Naive thymus-derived CD8-positive, alpha-beta T cell (primary cell): ENCODE results near the gene TUT7. TPM values are rescaled to one million over a fixed set of nuclear protein-coding genes. Genes with fewer than 3 reads are reported as not detected.
"Not testable (repeated sequence)": the region's sequence is repeated elsewhere in the genome, so short reads cannot be mapped to it uniquely, and the experiment has no call there.

Source experiments
- ATAC-seq, 2 donors: fragments of 150-1000 bp; cut with Tn5 transposase in 1 of 2; sonication (Bioruptor Pico), chemical (Tn5 transposase) in 1 of 2; 1 replicate in 1 of 2; 2 replicates in 1 of 2; pipeline ENCODE4 v1.10.0; 2021; ENCODE audit warnings: mild to moderate bottlenecking in 2 of 2, moderate library complexity in 2 of 2
- POLR2A ChIA-PET: fragments of 350-600 bp; sonication (Branson Sonifier 250); formaldehyde crosslinking; loops from one replicate; lab custom pipeline; 2021; ENCODE audit warnings: antibody characterized with exemption; lab: Charles Lee
- DNase-seq, 10 donors: peaks; one replicate each; pipeline versions ENCODE4 v3.0.0 to v3.0.0-alpha.2; 2020 to 2022
- H3K27ac Mint-ChIP-seq, 10 donors: one replicate each; pipeline ENCODE4 v1.8.0; 2020 to 2022; ENCODE audit warnings: mild to moderate bottlenecking in 10 of 10, mixed read lengths in 10 of 10, moderate library complexity in 4 of 10, inconsistent platforms in 1 of 10
- H3K27me3 Mint-ChIP-seq, 5 donors: one replicate each; pipeline ENCODE4 v1.8.0; 2021 to 2022; ENCODE audit warnings: mixed read lengths in 5 of 5
- H3K36me3 Mint-ChIP-seq, 3 donors: one replicate each; pipeline ENCODE4 v1.8.0; 2020 to 2022; ENCODE audit warnings: mixed read lengths in 3 of 3, mild to moderate bottlenecking in 2 of 3, inconsistent platforms in 1 of 3
- H3K4me1 Mint-ChIP-seq, 4 donors: one replicate each; pipeline ENCODE4 v1.8.0; 2021 to 2022; ENCODE audit warnings: mixed read lengths in 4 of 4
- H3K4me3 Mint-ChIP-seq, 10 donors: one replicate each; pipeline ENCODE4 v1.8.0; 2020 to 2022; ENCODE audit warnings: mild to moderate bottlenecking in 10 of 10, mixed read lengths in 10 of 10, moderate library complexity in 6 of 10, inconsistent platforms in 1 of 10
- H3K9me3 Mint-ChIP-seq, 9 donors: one replicate each; pipeline ENCODE4 v1.8.0; 2020 to 2022; ENCODE audit warnings: mixed read lengths in 9 of 9, mild to moderate bottlenecking in 3 of 9, inconsistent platforms in 1 of 9, moderate library complexity in 1 of 9
- polyA plus RNA-seq, 3 donors: library from polyadenylated mRNA; unstranded; fragments of 300-500 nt; fragmentation: Illumina TruSeq; gene quantifications; one replicate each; pipeline ENCODE4 v1.2.3, GENCODE V29; 2021
- total RNA-seq, 8 experiments: library from RNA in 2 of 8; stranded (reverse) in 2 of 8; gene quantifications; one replicate each; pipeline ENCODE4 v1.2.3 and lab custom pipeline; 2021 to 2026

The TUT7 gene
- total and polyA plus RNA-seq, 5 experiments from 2014 or later: 9.6 to 50.5 (median 16.9) TPM

DNA sequence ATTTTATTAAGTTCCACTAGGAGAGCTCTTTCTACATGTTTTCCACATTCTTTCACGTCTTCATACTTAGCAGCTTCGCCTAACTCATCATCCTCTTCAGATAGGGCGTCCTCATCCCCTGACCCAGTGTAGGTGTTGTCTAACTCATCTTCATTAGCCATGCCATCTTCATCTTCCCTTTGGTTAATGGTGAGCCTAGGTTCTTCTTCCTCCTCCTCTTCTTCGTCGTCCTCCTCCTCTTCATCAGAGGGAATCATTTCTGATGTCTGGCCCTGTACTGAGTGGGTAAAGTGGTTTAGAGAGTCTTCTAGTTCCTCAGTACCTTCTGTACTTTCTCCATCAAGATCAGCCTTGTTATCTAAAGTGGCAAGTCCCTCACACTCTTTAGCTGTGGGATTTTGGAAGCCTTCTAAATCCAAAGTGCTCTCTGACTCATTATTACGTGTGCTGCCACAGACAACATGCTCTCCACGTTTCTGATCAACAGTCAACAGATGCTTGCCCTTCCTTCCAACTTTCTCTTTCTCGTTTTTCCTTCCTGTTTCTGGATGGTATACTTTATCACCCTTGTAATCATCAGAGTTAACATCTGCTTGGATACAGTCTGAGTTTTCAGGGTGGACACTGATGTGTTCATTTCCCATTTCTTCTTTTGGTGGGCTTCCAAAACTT, 31.1 kb downstream of the TUT7 start:
- Mint-ChIP-seq H3K36me3 (peaks cover 11 to 94% (median 33%) of the 10 kb centered on the region in 3 donors), H3K4me1 (peaks cover 0 to 9% (median 3%) of the 10 kb centered on the region in 4 donors), H3K4me3 (no peak overlapping the region), H3K27me3 (no peaks in the 10 kb centered on the region), H3K27ac (peak overlapping the region in 5 of 10 donors; percentile 0 to 39 (median 21)), H3K9me3 (no peaks in the 10 kb centered on the region)
- POLR2A ChIA-PET: no interaction called here
- ATAC-seq (no peak), DNase-seq (no peak)

DNA sequence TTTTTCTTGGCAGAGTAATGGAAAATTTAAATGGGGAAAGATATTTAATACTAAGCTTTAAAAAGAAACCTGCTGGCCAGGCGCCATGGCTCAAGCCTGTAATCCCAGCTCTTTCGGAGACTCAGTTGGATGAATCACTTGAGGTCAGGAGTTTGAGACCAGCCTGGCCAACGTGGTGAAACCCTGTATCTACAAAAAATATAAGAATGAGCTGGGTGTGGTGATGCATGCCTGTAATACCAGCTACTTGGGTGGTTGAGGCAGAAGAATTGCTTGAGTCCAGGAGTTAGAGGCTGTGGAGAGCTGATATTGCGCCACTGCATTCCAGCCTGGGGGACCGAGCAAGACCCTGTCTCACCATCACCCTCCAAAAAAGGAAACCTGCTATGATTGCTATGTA, 32.8 kb downstream of the TUT7 start:
- Mint-ChIP-seq H3K9me3 (no peaks in the 10 kb centered on the region), H3K27me3 (no peaks in the 10 kb centered on the region), H3K36me3 (peaks cover 11 to 93% (median 25%) of the 10 kb centered on the region in 3 donors), H3K4me1 (peaks cover 0 to 9% (median 3%) of the 10 kb centered on the region in 4 donors), H3K27ac (peak overlapping the region in 1 of 10 donors; percentile 57), H3K4me3 (no peak overlapping the region)
- DNase-seq (no peak), ATAC-seq (no peak)
- POLR2A ChIA-PET: no interaction called here

DNA sequence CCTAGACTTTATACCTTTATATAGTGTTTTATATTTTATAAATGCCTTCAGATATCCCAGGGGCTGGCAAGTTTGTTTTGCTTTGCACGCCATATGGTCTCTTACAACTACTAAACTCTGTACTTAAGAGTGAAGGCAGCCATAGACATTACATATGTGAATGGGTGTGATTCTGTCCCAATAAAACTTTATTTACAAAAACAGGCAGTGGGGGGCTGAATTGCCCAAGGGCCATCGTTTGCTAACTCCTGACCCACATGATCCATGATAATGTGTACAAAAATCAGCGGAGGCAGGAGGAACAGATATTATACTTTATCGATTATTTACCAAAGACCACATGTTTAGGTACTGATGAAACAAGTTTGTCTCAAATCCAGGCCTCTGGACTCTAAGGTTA, 36.0 kb downstream of the TUT7 start:
- no peak for DNase-seq
- POLR2A ChIA-PET: no interaction called here
- no peak overlapping the region for H3K4me3 Mint-ChIP-seq
- ATAC-seq: no peak
- peaks cover 25 to 93% (median 50%) of the 10 kb centered on the region in 3 donors for H3K36me3 Mint-ChIP-seq
- peak overlapping the region in 1 of 10 donors; percentile 49 for H3K27ac Mint-ChIP-seq
- no peaks in the 10 kb centered on the region for H3K9me3 Mint-ChIP-seq
- H3K4me1 Mint-ChIP-seq: peaks cover 0 to 13% (median 5%) of the 10 kb centered on the region in 4 donors
- no peaks in the 10 kb centered on the region for H3K27me3 Mint-ChIP-seq

DNA sequence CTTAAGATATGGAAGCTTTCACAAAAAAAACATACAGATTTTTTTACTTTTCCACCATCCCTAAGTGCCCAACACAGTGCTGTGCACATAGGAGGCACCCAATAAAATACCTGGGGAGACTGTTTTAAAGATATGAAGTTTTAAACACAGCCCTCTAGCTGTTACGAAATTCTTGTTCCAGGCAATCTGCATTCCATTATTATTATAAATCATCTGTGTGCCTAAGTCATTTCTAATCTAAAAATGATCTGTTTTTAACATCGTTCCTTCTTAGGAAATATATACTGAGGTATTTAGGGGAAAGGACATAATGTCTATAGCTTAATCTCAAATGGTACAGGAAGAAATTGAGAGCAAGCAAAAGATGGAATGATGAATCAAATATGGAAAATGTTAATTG, 39.1 kb downstream of the TUT7 start:
- Mint-ChIP-seq H3K4me3 (no peak overlapping the region), H3K27ac (peak overlapping the region in 3 of 10 donors; percentile 7 to 16 (median 15)), H3K36me3 (peaks cover 32 to 90% (median 46%) of the 10 kb centered on the region in 3 donors), H3K27me3 (no peaks in the 10 kb centered on the region), H3K9me3 (peaks cover 0 to 3% (median 0%) of the 10 kb centered on the region in 9 donors), H3K4me1 (peaks cover 0 to 9% (median 3%) of the 10 kb centered on the region in 4 donors)
- no peak for ATAC-seq
- no peak for DNase-seq
- POLR2A ChIA-PET: no interaction called here

DNA sequence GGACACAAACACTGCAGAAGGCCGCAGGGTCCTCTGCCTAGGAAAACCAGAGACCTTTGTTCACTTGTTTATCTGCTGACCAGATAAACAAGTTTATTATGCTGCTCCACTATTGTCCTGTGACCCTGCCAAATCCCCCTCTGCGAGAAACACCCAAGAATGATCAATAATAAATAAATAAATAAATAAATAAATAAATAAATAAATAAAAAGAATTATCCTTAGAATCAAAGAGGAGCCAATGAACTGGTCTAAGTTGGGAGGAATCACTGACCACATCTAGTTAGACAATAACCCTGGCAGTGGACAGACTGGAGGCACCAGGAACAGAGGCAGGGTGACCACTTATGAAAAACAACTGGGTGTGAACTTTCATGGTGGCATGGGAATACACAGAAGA, 41.3 kb downstream of the TUT7 start:
- H3K4me1 Mint-ChIP-seq, H3K9me3 Mint-ChIP-seq, DNase-seq, H3K4me3 Mint-ChIP-seq, H3K27me3 Mint-ChIP-seq, ATAC-seq, POLR2A ChIA-PET: not testable (repeated sequence)
- H3K27ac Mint-ChIP-seq: peak overlapping the region in 5 of 10 donors; percentile 16 to 89 (median 46)
- H3K36me3 Mint-ChIP-seq: peaks cover 32 to 88% (median 48%) of the 10 kb centered on the region in 3 donors

DNA sequence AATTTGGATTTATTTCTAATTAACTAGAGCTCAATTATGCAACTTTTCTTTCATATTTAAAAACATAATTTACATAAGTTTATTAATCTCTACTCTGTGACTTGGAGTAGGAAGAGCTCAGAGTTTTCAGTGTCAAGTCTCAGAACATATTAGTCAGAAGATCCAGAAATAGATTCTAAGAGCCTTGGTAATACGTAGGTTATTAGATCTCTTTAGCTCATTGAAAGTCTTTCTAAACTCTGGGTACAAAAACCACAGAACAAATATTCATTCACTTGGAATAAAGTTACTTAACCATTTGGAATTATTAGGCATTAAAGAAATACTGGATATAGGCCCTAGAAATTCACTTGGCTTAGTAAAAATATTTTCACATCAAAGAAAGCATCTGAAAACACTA, 45.5 kb downstream of the TUT7 start:
- H3K4me1 Mint-ChIP-seq: peaks cover 5 to 9% (median 8%) of the 10 kb centered on the region in 4 donors
- no peaks in the 10 kb centered on the region for H3K27me3 Mint-ChIP-seq
- no peak for DNase-seq
- POLR2A ChIA-PET: no interaction called here
- H3K36me3 Mint-ChIP-seq: peaks cover 17 to 86% (median 34%) of the 10 kb centered on the region in 3 donors
- H3K4me3 Mint-ChIP-seq: no peak overlapping the region
- peaks cover 0 to 3% (median 0%) of the 10 kb centered on the region in 9 donors for H3K9me3 Mint-ChIP-seq
- ATAC-seq: no peak
- no peak overlapping the region for H3K27ac Mint-ChIP-seq

DNA sequence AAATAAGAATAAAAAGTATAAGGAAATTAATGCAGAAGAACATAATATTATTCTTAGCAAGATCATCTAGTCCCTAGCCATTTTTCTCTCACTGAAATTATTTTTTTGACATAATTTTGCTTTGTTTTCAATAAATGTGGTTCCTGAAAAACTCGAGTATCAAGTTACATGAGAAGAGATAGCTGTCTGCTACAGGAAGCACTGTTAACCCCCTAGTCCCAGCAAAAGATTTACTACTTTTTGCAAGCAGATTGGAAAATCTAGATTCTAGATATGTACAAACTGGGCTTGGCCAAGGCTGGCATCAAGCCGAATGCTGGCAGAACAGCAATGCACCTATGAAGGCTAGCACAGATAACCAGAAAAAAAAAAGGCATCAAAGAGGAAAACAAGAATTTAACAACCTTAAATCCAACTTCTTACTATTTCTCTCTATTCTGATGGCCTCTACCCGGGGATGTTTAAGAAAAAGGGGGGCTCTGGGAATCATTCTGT, 49.9 kb downstream of the TUT7 start:
- no peaks in the 10 kb centered on the region for H3K9me3 Mint-ChIP-seq
- peak overlapping the region in 6 of 10 donors; percentile 43 to 85 (median 68) for H3K27ac Mint-ChIP-seq
- ATAC-seq: no peak
- peaks cover 11 to 19% (median 16%) of the 10 kb centered on the region in 4 donors for H3K4me1 Mint-ChIP-seq
- H3K4me3 Mint-ChIP-seq: peak overlapping the region in 1 of 10 donors; percentile 13
- no peaks in the 10 kb centered on the region for H3K27me3 Mint-ChIP-seq
- no peak for DNase-seq
- POLR2A ChIA-PET: interaction anchor here (1.5 kb wide), 1 partner anchor 22 kb away, joined by 5 read pairs; the partner anchor contains the start of gene ISCA1
- peaks cover 0 to 84% (median 28%) of the 10 kb centered on the region in 3 donors for H3K36me3 Mint-ChIP-seq

DNA sequence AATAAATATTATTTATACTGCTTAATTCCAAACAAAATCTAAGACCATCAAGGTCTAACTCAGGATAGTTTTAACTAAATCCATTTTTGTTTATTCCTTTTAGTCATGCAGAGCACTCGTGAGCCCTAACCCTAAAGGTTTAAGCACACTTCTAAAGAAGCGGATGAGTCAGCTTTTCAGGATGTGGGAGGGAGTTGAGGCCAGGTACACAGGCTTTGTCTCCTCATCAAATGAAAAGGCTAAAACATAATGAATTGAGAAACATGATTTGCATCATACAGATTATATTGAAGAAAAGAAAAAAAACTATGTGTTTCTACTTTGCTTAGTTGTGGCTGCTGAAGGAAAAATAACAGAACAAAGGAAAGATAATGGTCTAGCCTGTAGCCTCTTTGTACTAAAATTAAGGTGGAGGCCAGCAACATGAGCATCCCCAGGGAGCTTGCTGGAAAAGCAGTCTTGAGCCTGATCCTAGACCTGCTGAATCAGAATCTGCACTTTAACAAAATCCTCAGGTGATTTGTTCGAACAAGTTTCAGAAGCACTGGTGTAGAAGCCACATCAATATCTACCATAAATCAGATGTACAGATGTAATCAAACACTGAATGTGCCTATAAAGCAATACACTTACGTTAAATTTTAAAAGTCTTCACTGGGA, 50.8 kb downstream of the TUT7 start:
- H3K36me3 Mint-ChIP-seq: peaks cover 0 to 89% (median 27%) of the 10 kb centered on the region in 3 donors

DNA sequence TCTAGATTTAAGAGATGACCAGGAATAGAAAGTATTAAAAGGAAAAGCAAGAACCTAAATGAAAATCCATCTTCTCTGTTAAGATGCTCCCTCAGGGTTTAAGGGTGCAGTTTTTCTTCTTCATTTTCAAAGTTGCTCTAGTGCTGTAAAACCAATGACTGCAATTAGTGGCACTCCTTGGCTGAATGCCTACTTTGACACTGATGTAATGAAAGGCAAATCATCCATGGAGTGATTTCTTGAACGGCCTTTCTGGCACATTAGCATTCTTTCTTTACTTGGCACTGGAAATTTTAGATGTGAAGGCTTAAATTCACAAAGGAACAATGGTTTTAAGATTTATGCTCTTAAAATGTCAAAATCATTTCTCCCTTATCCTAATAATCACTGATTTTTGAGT, 52.5 kb downstream of the TUT7 start:
- DNase-seq: no peak
- Mint-ChIP-seq H3K27me3 (no peaks in the 10 kb centered on the region), H3K9me3 (no peaks in the 10 kb centered on the region), H3K4me1 (peaks cover 15 to 23% (median 17%) of the 10 kb centered on the region in 4 donors), H3K4me3 (no peak overlapping the region), H3K36me3 (peaks cover 0 to 88% (median 25%) of the 10 kb centered on the region in 3 donors), H3K27ac (peak overlapping the region in 4 of 10 donors; percentile 26 to 63 (median 44))
- POLR2A ChIA-PET: no interaction called here
- no peak for ATAC-seq

More for the DNA sequence above, 50.8 kb downstream of the TUT7 start:
- Mint-ChIP-seq H3K27me3 (no peaks in the 10 kb centered on the region), H3K4me3 (peak overlapping the region in 5 of 10 donors; percentile 24 to 60 (median 46)), H3K27ac (peak overlapping the region in 9 of 10 donors; percentile 20 to 85 (median 75)), H3K9me3 (no peaks in the 10 kb centered on the region), H3K4me1 (peaks cover 11 to 19% (median 16%) of the 10 kb centered on the region in 4 donors)
- ATAC-seq: peak; percentile 91 to 97
- DNase-seq: peak in 5 of 10 donors; percentile 13 to 63 (median 22)
- POLR2A ChIA-PET: interaction anchor here (1.5 kb wide), 1 partner anchor 21 kb away, joined by 5 read pairs; the partner anchor contains the start of gene ISCA1

DNA sequence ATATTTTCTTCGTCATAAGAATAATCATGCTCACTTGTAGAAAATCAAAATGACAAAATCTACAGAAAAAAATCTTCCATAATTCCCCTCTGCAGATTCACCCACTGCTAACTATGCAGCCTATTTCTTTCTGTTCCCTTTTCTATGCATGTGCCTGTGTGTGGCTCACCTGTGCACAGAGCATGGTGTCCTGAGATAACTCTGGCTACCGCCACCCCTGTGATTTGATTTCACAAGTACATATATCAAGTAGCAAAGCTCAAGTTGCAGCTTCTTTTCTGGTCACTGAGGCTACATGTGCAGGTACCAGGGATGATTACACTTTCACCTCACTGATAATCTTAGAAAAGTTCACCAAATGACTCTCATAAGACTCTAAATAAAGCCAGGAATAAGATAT, 53.5 kb downstream of the TUT7 start:
- H3K9me3 Mint-ChIP-seq: no peaks in the 10 kb centered on the region
- peak overlapping the region in 7 of 10 donors; percentile 17 to 64 (median 49) for H3K27ac Mint-ChIP-seq
- H3K4me1 Mint-ChIP-seq: peaks cover 15 to 23% (median 18%) of the 10 kb centered on the region in 4 donors
- ATAC-seq: no peak
- DNase-seq: no peak
- peaks cover 0 to 87% (median 22%) of the 10 kb centered on the region in 3 donors for H3K36me3 Mint-ChIP-seq
- POLR2A ChIA-PET: no interaction called here
- H3K4me3 Mint-ChIP-seq: no peak overlapping the region
- H3K27me3 Mint-ChIP-seq: no peaks in the 10 kb centered on the region

DNA sequence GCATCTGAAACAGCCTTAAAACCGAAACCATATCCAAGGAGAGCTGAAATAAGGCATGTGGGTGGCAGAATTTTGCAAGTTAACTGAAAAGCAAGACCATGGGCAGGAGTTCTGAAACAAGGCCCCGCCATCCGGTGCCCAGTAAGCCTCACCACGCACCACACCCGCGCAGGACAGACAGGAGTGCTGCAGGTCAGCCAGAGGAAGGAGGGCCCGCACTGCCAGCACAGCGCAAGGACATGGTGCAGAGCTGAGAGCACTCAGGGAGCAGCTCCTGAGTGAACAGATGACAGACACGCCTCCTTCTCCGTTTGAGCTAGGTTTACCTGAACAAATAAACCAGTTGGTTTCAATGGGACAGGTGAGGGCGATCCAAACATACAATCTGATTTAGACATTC, 55.3 kb downstream of the TUT7 start:
- no peaks in the 10 kb centered on the region for H3K9me3 Mint-ChIP-seq
- DNase-seq: no peak
- H3K27me3 Mint-ChIP-seq: no peaks in the 10 kb centered on the region
- ATAC-seq: no peak
- peaks cover 9 to 16% (median 14%) of the 10 kb centered on the region in 4 donors for H3K4me1 Mint-ChIP-seq
- H3K36me3 Mint-ChIP-seq: peaks cover 0 to 84% (median 23%) of the 10 kb centered on the region in 3 donors
- H3K4me3 Mint-ChIP-seq: no peak overlapping the region
- H3K27ac Mint-ChIP-seq: peak overlapping the region in 6 of 10 donors; percentile 17 to 76 (median 44)
- POLR2A ChIA-PET: no interaction called here

DNA sequence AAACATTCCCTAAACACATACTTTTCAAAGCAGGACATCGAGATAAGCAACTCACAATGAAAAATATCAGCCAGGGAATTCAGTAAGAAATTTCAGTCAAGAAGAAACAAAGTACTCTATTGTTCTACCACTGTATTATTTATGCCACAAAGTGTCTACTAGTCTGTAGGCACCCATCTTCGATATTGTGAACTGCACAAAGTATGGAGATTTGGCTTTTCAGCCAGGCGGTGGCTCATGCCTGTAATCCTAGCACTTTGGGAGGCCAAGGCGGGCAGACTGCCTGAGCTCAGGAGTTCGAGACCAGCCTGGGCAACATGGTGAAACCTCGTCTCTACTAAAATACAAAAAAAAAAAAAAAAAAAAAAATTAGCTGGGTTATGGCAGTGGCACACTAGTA, 63.9 kb downstream of the TUT7 start:
- ATAC-seq, H3K27ac Mint-ChIP-seq, POLR2A ChIA-PET, H3K4me3 Mint-ChIP-seq, H3K4me1 Mint-ChIP-seq, H3K9me3 Mint-ChIP-seq, H3K27me3 Mint-ChIP-seq, DNase-seq: not testable (repeated sequence)
- H3K36me3 Mint-ChIP-seq: peaks cover 0 to 48% (median 4%) of the 10 kb centered on the region in 3 donors
